ENCODE results near the gene ZSWIM6. TPM values are rescaled to one million over a fixed set of nuclear protein-coding genes. Genes with fewer than 3 reads are reported as not detected.

Gene ZSWIM6
- polyA plus RNA-seq, 3 donors: 1.7 to 33.5 (median 2.7) TPM

DNA sequence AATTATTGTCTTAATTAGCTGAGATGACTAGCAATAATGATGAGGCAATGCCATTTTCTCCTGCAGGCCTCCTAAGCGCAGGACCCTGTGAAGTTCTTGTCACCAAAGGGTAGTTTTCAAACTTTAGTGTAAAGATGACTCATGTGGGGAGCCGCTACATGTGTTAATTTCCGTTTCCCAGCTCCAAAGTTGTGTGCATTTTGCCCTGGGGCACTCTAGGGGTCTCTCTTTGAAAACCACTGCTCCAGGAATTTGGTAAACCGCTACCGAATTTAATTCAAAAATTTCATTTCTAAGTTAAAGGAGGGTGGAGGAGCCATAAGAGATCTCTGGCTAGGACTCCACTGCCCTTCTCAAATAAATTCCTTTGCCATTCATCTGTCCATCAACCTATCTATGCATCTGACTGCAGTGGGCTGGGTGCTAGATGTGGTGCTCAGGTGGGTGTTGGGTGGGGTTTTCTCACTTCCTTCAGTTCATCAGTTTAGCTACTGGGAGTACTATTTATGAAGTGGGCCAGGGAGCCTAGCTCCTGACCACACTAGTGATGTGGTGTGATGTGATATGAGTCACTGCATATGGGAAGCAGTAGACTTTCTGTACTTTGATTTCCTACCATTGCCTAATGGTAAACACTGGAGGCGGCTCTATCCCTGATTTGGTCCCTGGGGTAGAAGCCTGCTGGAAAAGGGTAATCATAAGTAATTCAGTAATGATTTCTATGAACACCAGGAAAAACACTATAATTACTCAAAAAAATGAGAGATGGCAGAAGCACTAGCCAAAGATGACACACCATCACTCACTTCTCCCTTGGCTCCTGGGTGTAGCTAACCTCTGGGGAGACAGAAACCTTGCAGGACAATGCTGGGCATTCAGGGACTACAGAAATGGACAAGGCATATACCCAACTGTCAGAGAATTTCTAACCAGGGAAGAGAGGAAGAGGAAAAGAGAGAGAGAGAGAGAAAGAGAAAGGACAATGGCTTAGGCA, 4.0 kb upstream of the ZSWIM6 start:
- no peaks in the 10 kb centered on the region for H3K36me3 ChIP-seq (replicated peaks in 1 of 2; ENCODE audit: control insufficient read depth in 1 of 2, insufficient read depth in 2 of 2, low read length in 2 of 2)
- no peaks in the 10 kb centered on the region for H3K9me3 ChIP-seq (replicated peaks in 1 of 2; ENCODE audit: control insufficient read depth in 1 of 2, insufficient read depth in 1 of 2, low read length in 2 of 2)
- peaks cover 0 to 2% (median 0%) of the 10 kb centered on the region in 3 donors for H3K27me3 Mint-ChIP-seq (ENCODE audit: low read depth in 3 of 3)
- H3K9ac ChIP-seq (ENCODE audit: insufficient read depth, low read length, poor library complexity, severe bottlenecking): no peak overlapping the region
- peak overlapping the region; percentile 80 to 97 (median 92) for H3K27ac Mint-ChIP-seq
- H3K27ac ChIP-seq (ENCODE audit: low read depth in 1 of 2, low read length in 2 of 2): peak overlapping the region in 1 of 2 donors; percentile 80
- peaks cover 51 to 55% of the 10 kb centered on the region in 2 donors for H3K4me1 ChIP-seq (ENCODE audit: control insufficient read depth in 1 of 2, insufficient read depth in 2 of 2, low read length in 2 of 2)
- H3K4me3 ChIP-seq (replicated peaks in 1 of 3; ENCODE audit: low read depth in 2 of 3, low read length in 3 of 3): peak overlapping the region in 1 of 3 experiments; percentile 94
- peaks cover 49% of the 10 kb centered on the region for H3K4me1 Mint-ChIP-seq
- DNase-seq: peak; percentile 67 to 91 (median 88)
- H3K79me2 ChIP-seq (ENCODE audit: insufficient read depth, low read length): peaks cover 16% of the 10 kb centered on the region
- H3K4me2 ChIP-seq (replicated peaks; ENCODE audit: extremely low read depth, low read length, poor library complexity, severe bottlenecking): no peak overlapping the region
- H3K27me3 ChIP-seq (ENCODE audit: control insufficient read depth in 2 of 2, insufficient read depth in 2 of 2, low read length in 2 of 2): no peaks in the 10 kb centered on the region
- TF ChIP-seq CTCF (IDR thresholded peaks at IDR 0.05): no peak
- intact Hi-C loops (cut with micrococcal nuclease): loop anchor here in 1 of 2 donors (2.0 kb wide), 1 partner anchor 13 kb away; no protein-coding TSS in a partner anchor
- peak overlapping the region; percentile 44 to 90 for H3K4me3 Mint-ChIP-seq
- H4K20me1 ChIP-seq (ENCODE audit: insufficient read depth, low read length): peaks cover 4% of the 10 kb centered on the region
- no peaks in the 10 kb centered on the region for H3K9me3 Mint-ChIP-seq
- H3K36me3 Mint-ChIP-seq: peaks cover 3 to 14% of the 10 kb centered on the region in 2 donors
- no CpG with 5 or more reads among the region's 6 CpGs for WGBS (ENCODE audit: insufficient coverage)
- no peak overlapping the region for H2AFZ ChIP-seq (ENCODE audit: insufficient read depth, low read depth, low read length, poor library complexity, severe bottlenecking)

DNA sequence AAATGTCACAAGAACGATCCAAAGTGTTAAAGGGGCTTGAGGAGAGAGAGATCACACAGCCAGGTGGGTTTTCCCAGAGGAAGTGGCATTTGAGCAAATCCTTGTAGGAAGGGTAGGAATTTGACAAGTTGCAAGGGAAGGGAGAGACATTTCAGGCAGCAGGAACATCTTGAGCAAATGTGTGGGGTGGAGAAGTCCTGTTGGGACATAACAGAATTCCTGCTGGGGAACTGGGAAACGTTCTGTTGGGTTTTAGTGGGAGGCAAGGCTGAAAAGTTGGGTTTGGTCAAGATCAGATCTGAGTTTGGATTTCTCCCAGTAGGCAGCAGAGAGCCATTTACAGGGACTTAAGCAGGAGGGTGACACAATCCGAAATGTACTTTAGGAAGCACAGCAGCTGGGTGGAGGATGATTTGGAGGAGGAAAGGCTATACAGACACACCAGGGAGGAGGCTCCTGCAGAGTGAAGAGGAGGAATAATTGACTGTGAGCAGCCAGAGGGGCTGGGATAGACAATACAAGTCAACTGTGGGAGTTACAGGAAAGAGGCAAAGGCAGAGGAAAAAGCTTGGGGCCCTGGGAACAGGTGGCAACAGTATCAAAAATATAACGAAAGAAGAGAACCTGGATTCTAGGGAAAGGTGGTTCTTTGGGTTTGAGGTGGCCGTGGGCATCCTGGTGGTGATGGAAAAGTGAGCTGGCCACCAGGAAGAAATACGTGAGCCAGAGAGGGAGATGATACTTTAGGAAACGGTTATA, 3.1 kb upstream of the ZSWIM6 start:
- Histone ChIP-seq H3K4me1 (ENCODE audit: control insufficient read depth in 1 of 2, insufficient read depth in 2 of 2, low read length in 2 of 2) (peaks cover 42 to 48% of the 10 kb centered on the region in 2 donors), H3K36me3 (replicated peaks in 1 of 2; ENCODE audit: control insufficient read depth in 1 of 2, insufficient read depth in 2 of 2, low read length in 2 of 2) (no peaks in the 10 kb centered on the region), H3K4me2 (replicated peaks; ENCODE audit: extremely low read depth, low read length, poor library complexity, severe bottlenecking) (peak overlapping the region; percentile 95), H3K79me2 (ENCODE audit: insufficient read depth, low read length) (peaks cover 25% of the 10 kb centered on the region), H3K9ac (ENCODE audit: insufficient read depth, low read length, poor library complexity, severe bottlenecking) (no peak overlapping the region), H4K20me1 (ENCODE audit: insufficient read depth, low read length) (peaks cover 13% of the 10 kb centered on the region), H3K9me3 (replicated peaks in 1 of 2; ENCODE audit: control insufficient read depth in 1 of 2, insufficient read depth in 1 of 2, low read length in 2 of 2) (no peaks in the 10 kb centered on the region), H3K27me3 (ENCODE audit: control insufficient read depth in 2 of 2, insufficient read depth in 2 of 2, low read length in 2 of 2) (no peaks in the 10 kb centered on the region), H2AFZ (ENCODE audit: insufficient read depth, low read depth, low read length, poor library complexity, severe bottlenecking) (no peak overlapping the region), H3K4me3 (replicated peaks in 1 of 3; ENCODE audit: low read depth in 2 of 3, low read length in 3 of 3) (peak overlapping the region in 1 of 3 experiments; percentile 94), H3K27ac (ENCODE audit: low read depth in 1 of 2, low read length in 2 of 2) (peak overlapping the region in 1 of 2 donors; percentile 80)
- Mint-ChIP-seq H3K27me3 (ENCODE audit: low read depth in 3 of 3) (peaks cover 0 to 2% (median 0%) of the 10 kb centered on the region in 3 donors), H3K9me3 (no peaks in the 10 kb centered on the region), H3K36me3 (peaks cover 3 to 14% of the 10 kb centered on the region in 2 donors), H3K4me1 (peaks cover 40% of the 10 kb centered on the region), H3K4me3 (peak overlapping the region; percentile 90 to 94), H3K27ac (peak overlapping the region; percentile 66 to 97 (median 92))
- peak in 1 of 3 donors; percentile 6 for DNase-seq
- 92% methylated on average over 7 of the region's 7 CpGs for WGBS (ENCODE audit: insufficient coverage)
- TF ChIP-seq CTCF (IDR thresholded peaks at IDR 0.05): no peak
- intact Hi-C loops (cut with micrococcal nuclease): loop anchor here in 1 of 2 donors (2.0 kb wide), 1 partner anchor 14 kb away; no protein-coding TSS in a partner anchor
